ENCODE data around the gene LGI4.

LGI4 gene

GRCh38 chr19:35086455-35086854 lies 48.4 kb downstream of the LGI4 start:
- no peak overlapping the region for H3K4me3 Mint-ChIP-seq
- H3K27ac Mint-ChIP-seq = no peak overlapping the region
- H3K36me3 Mint-ChIP-seq = no peaks in the 10 kb centered on the region
- peaks cover 7% of the 10 kb centered on the region for H3K4me1 Mint-ChIP-seq (ENCODE audit: low read depth)
- H3K9me3 Mint-ChIP-seq (ENCODE audit: low read depth) = no peaks in the 10 kb centered on the region
- H3K27me3 Mint-ChIP-seq = no peaks in the 10 kb centered on the region

- Mint-ChIP-seq H3K4me3 (no peak overlapping the region), H3K27ac (no peak overlapping the region), H3K4me1 (ENCODE audit: low read depth) (peaks cover 7% of the 10 kb centered on the region), H3K36me3 (no peaks in the 10 kb centered on the region), H3K9me3 (ENCODE audit: low read depth) (no peaks in the 10 kb centered on the region), H3K27me3 (no peaks in the 10 kb centered on the region)
These were observed 48.9 kb downstream of the LGI4 start for GRCh38 chr19:35085947-35086346.

GRCh38 chr19:35084509-35084762 lies 50.4 kb downstream of the LGI4 start:
- Mint-ChIP-seq H3K4me1 (ENCODE audit: low read depth) (peaks cover 2% of the 10 kb centered on the region), H3K4me3 (no peak overlapping the region), H3K27ac (no peak overlapping the region), H3K27me3 (no peaks in the 10 kb centered on the region), H3K36me3 (no peaks in the 10 kb centered on the region), H3K9me3 (ENCODE audit: low read depth) (no peaks in the 10 kb centered on the region)

- H3K36me3 Mint-ChIP-seq = no peaks in the 10 kb centered on the region
- H3K4me3 Mint-ChIP-seq = no peak overlapping the region
- peaks cover 2% of the 10 kb centered on the region for H3K4me1 Mint-ChIP-seq (ENCODE audit: low read depth)
These were observed 51.0 kb downstream of the LGI4 start for GRCh38 chr19:35083691-35084508.

GRCh38 chr19:35081201-35081600 lies 53.7 kb downstream of the LGI4 start:
- Mint-ChIP-seq H3K4me1 (ENCODE audit: low read depth) (peaks cover 2% of the 10 kb centered on the region), H3K27ac (no peak overlapping the region), H3K4me3 (no peak overlapping the region), H3K27me3 (peaks cover 2% of the 10 kb centered on the region), H3K9me3 (ENCODE audit: low read depth) (no peaks in the 10 kb centered on the region), H3K36me3 (no peaks in the 10 kb centered on the region)

More at GRCh38 chr19:35083691-35084508, 51.0 kb downstream of the LGI4 start:
- no peaks in the 10 kb centered on the region for H3K9me3 Mint-ChIP-seq (ENCODE audit: low read depth)
- H3K27ac Mint-ChIP-seq = no peak overlapping the region
- no peaks in the 10 kb centered on the region for H3K27me3 Mint-ChIP-seq

GRCh38 chr19:35080613-35081170 lies 54.2 kb downstream of the LGI4 start:
- Mint-ChIP-seq H3K4me3 (no peak overlapping the region), H3K4me1 (ENCODE audit: low read depth) (peaks cover under 1% of the 10 kb centered on the region), H3K36me3 (no peaks in the 10 kb centered on the region), H3K9me3 (ENCODE audit: low read depth) (no peaks in the 10 kb centered on the region), H3K27me3 (peaks cover 2% of the 10 kb centered on the region), H3K27ac (no peak overlapping the region)

- Mint-ChIP-seq H3K36me3 (no peaks in the 10 kb centered on the region), H3K4me1 (ENCODE audit: low read depth) (no peaks in the 10 kb centered on the region), H3K9me3 (ENCODE audit: low read depth) (no peaks in the 10 kb centered on the region), H3K27me3 (peaks cover 2% of the 10 kb centered on the region), H3K27ac (no peak overlapping the region), H3K4me3 (no peak overlapping the region)
These were observed 55.0 kb downstream of the LGI4 start for GRCh38 chr19:35079826-35080225.

GRCh38 chr19:35077411-35078223 lies 57.2 kb downstream of the LGI4 start:
- Mint-ChIP-seq H3K4me1 (ENCODE audit: low read depth) (no peaks in the 10 kb centered on the region), H3K27ac (no peak overlapping the region), H3K4me3 (no peak overlapping the region), H3K9me3 (ENCODE audit: low read depth) (no peaks in the 10 kb centered on the region), H3K36me3 (no peaks in the 10 kb centered on the region), H3K27me3 (peaks cover 2% of the 10 kb centered on the region)

GRCh38 chr19:35076657-35077056 lies 58.2 kb downstream of the LGI4 start:
- no peaks in the 10 kb centered on the region for H3K4me1 Mint-ChIP-seq (ENCODE audit: low read depth)

GRCh38 chr19:35076026-35076370 lies 58.9 kb downstream of the LGI4 start:
- Mint-ChIP-seq H3K4me1 (ENCODE audit: low read depth) (no peaks in the 10 kb centered on the region), H3K4me3 (no peak overlapping the region), H3K9me3 (ENCODE audit: low read depth) (no peaks in the 10 kb centered on the region), H3K27me3 (peaks cover 2% of the 10 kb centered on the region), H3K27ac (no peak overlapping the region), H3K36me3 (no peaks in the 10 kb centered on the region)

More at GRCh38 chr19:35076657-35077056, 58.2 kb downstream of the LGI4 start:
- H3K27me3 Mint-ChIP-seq = peaks cover 2% of the 10 kb centered on the region
- H3K4me3 Mint-ChIP-seq = no peak overlapping the region
- H3K9me3 Mint-ChIP-seq (ENCODE audit: low read depth) = no peaks in the 10 kb centered on the region
- H3K27ac Mint-ChIP-seq = no peak overlapping the region
- no peaks in the 10 kb centered on the region for H3K36me3 Mint-ChIP-seq

- H3K4me3 Mint-ChIP-seq = no peak overlapping the region
- peaks cover 2% of the 10 kb centered on the region for H3K27me3 Mint-ChIP-seq
- no peak overlapping the region for H3K27ac Mint-ChIP-seq
These were observed 59.4 kb downstream of the LGI4 start for GRCh38 chr19:35075202-35076025.

More at GRCh38 chr19:35075202-35076025, 59.4 kb downstream of the LGI4 start:
- Mint-ChIP-seq H3K36me3 (no peaks in the 10 kb centered on the region), H3K4me1 (ENCODE audit: low read depth) (no peaks in the 10 kb centered on the region), H3K9me3 (ENCODE audit: low read depth) (no peaks in the 10 kb centered on the region)
